GM18858 (cell line): ENCODE data around the gene HOXA13.

ENCODE experiments used
- ATAC-seq: cut with Tn5 transposase; IDR thresholded peaks from one replicate; pipeline ENCODE4 v1.9.1; 2021; ENCODE audit not compliant: unreplicated experiment

The HOXA13 gene

DNA sequence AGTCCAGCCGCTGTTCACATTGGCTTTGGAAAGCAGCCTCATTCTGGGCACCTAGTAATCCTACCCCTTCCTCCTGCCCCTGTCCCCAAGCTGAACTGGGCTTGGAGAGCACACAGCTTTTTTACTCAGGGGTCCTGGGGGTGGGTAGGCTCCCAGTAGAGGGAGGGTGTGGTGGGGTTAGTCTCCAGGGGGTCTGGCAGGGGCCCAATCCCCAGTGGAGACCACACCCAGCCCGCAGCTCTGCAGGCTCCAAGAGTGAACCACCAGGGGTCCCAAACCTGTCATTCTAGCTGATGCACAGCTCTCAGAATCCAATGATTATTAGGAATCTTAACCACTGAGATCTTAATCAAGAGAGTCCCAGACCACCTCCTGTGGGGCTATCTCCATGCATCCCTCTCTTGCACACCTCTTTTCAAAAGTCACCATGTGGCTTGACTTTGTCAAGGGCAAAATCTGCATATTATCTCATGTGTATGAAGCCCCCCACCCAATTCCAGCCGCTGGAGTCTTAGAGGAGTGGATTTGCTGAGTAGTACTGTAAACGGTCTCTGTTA lies 17.5 kb downstream of the HOXA13 start:
- no peak for ATAC-seq

DNA sequence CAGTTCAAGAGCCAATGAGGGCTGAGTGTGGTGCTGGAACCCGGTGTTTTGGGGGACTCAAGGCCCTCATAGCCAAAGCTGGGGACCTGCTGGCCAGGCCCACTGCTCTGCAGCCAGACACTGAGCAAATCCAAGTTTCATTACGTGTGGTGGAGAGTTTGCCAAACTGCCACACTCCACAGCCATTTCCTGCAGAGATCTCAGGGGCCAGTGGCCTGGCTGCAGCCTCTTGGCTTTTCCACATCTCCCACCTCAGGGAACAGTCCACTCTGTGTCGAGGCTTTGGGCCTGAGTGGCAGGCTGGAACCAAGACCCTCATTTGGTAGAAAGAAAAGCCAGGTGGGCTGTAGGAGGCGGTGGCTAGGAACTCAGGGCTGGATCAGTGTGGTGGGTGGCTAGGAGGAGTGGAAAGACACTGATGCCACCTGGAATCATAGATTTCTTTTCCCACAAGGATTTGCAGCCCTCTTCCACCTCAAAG lies 18.1 kb downstream of the HOXA13 start:
- ATAC-seq: no peak

- ATAC-seq: no peak
These were observed 19.2 kb downstream of the HOXA13 start for GRCh38 chr7:27180431-27181420.

DNA sequence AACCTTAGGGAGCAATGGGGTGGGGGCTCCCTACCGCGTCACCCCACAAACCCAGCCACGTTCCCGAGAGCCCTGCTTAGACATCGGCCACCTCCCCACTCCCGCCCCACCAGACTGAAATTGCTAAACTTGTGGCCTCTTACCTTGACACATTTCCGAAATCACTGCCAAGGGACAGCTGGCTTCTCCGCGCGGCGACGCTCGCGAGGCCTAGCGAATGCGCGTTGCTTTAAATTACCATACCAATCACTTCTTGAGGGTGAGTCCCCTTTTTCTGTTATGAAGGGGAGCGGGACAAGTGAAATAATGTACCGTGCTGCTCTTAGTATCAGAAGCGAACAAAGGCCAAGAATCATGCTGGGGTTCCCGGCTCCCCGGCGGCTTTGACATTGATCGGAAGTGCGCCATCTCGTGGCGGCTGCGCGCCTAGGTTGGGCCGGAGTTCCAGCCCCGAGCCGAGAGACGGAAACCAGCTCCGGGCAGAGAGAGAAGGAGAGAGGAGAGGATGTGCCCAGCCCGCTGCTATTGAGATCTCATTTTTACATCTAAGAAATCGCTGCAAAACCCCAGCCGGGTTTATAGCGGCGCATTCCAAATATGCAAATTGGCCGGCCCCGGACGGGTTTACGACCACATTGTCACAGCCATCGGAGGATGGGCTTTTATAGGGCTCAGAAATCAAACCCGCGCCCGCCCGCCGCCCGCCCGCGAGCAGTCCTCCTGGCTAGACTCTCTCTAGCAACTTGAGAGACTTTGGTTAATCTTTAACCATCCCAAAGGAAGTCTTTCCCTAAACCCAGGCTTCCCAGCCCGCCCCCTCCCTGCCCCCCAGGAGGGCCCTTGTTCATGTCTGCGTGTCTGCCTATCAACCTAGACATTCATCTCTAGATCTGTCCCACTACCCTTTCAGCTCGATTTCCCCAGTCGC lies 20.1 kb downstream of the HOXA13 start:
- ATAC-seq: no peak

DNA sequence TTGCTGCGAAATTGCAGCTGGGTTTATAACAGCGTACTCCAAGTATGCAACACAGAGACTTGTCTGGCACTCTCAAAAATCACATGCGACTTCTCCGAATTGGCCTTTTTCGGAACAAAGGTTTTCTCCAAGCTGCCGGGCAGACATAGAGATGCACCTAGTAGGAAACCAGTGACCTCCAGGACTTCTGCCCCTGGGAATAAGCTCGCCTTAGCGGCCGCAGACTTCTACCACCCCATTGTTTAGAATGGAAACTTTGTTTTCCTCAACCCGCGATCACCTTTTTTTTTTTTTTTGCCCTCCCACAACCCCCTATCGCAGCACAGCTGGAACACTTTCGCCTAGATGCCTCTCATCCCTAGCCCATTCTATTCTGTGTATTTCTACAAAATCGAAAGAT lies 20.9 kb downstream of the HOXA13 start:
- ATAC-seq: no peak

- ATAC-seq: no peak
These were observed 21.5 kb downstream of the HOXA13 start for GRCh38 chr7:27178366-27178765.

DNA sequence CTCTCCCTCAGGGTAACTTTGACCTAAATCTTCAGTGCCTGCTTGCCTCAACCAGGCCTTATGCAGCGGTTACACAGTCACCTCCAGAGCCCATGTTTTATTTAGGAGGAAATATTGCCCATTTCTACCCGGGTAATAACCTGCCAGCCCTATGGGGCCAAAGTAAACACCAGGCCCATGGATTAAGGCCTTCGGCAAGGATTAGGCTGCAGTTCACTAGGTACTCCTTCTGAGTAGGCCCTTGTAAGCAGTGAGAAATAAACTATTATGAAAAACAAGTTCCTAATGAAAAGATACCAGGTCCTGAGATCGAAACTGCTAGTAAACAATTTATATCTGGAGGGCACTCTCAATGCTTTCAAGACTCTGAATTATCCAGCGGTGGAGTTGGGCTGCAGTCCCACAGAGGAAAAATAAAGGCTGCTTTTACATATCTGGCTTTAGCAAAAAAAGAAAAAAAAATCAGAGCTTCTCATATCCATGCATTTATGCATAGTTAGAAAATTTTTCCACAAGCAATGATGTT lies 22.0 kb downstream of the HOXA13 start:
- no peak for ATAC-seq

DNA sequence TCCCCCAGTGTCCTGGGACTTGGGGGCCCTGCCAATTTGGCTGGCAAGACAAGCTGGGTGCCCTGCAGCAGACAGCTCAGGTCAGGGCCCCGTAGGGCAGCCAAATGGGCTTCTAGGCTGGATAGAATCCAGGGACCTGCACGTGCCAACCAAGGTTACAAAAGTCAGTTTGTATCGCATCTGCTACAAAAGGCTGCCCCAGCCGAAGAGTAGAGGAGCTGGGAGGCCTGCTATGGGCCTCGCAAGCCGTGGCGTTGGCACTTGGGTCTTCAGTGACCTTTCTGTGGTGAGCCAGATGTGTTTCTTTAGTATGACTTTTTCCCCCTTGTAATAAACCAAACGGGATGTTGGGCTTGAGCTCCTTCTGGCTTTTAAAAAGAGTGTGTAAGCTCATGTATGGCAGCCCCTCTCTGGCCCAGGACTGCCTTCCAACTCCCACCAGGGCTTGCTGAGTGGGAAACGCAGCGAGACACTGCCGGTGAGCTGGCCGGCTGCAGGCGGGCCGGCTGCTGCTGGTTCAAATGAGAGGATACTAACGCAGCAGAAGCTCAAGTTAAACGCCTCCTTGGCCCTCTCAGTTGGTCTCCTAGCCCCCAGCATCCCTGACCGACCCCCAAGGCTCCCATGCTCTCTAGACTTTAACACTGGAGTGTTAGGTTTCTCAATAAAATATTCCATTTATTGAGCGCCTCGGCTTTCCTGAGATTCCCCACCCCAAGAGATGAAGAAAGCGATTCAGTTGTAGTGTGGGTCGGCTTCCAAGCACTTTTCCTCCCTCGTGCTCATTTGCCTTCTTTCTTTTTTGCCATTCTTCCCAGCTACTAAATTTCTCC lies 22.7 kb downstream of the HOXA13 start:
- ATAC-seq: no peak

DNA sequence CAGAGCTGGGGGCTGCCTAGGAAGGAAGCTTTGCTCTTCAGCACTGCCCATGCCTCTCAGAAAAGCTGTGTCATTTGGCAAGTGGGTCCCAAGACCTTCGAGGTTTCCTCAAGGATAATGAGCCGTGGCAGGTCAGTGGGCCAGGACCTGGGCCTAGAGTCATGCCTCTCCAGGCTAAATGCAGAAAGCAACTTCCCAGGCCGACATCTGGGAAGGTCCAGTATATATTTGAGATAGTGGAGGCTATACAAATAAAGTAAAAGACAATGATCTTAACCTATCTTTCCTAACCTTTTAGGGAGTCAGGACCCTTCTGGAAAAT lies 23.4 kb downstream of the HOXA13 start:
- ATAC-seq: no peak

GRCh38 chr7:27175626-27176523 lies 24.0 kb downstream of the HOXA13 start:
- no peak for ATAC-seq

DNA sequence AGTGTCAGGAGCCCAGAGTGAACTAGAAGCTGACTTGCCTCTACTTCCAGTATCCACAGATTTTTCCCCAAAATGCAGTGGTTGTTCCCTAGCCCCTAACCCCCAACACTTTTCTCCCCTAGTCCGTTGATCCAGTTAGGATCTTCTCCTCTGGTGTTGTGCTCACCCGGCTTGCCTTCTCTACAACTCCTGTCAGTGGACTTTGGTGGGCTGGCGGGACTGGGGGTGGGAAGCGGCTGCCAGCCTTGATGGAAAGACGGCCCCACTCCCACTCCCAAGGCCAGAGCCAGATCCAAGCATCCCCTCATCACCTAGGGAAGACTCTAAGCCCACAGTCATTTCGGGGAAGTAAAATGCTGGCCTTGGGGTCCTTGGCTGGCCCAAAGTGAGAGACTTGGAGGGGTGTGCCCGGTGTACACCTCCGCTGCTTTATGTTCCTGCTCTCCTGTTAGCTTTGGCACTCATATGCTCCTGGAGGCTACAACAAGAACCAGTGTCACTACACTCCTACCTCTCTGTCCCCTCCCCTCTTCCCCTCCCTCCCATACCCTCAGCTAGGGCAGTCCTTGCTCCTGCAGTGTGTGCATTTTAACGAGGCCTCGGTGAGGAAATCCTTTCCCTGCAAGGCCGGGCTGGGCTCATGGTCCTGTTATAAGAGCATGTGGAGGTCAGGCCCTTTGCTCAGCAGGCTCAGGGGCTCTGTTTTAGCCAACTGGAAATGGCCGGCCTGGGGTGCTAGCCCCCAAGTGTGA lies 24.8 kb downstream of the HOXA13 start:
- ATAC-seq: no peak

- ATAC-seq: no peak
These were observed 25.7 kb downstream of the HOXA13 start, which contains the start of gene HOXA10 for GRCh38 chr7:27173956-27174873. Gene HOXA10, minus strand, starts transcription at chr7:27174320. Its CDS starts 14 bp downstream, at chr7:27174306.

DNA sequence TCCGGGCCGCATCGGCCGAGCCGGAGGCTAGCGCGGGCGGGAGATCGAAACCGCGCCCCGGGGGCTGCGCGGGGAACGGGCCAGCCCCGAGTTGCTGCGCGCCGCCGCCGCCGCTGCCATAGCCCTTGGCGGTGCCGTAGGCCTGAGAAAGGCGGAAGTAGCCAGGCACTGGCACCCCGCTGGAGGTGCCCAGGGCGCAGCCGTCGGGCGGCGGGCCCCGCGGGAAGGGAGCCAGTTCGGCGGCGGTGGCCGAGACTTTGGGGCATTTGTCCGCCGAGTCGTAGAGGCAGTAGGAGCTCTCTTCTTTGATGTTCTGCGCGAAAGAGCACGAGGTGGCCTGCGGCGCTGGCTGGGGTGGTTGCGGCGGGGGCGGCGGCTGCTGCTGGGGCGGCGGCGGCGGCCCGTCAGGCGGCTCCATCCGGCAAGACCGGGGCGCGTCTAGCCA lies 26.4 kb downstream of the HOXA13 start:
- ATAC-seq: no peak

GRCh38 chr7:27172823-27173510 lies 26.9 kb downstream of the HOXA13 start:
- ATAC-seq: no peak

GRCh38 chr7:27172315-27172774 lies 27.5 kb downstream of the HOXA13 start:
- no peak for ATAC-seq

DNA sequence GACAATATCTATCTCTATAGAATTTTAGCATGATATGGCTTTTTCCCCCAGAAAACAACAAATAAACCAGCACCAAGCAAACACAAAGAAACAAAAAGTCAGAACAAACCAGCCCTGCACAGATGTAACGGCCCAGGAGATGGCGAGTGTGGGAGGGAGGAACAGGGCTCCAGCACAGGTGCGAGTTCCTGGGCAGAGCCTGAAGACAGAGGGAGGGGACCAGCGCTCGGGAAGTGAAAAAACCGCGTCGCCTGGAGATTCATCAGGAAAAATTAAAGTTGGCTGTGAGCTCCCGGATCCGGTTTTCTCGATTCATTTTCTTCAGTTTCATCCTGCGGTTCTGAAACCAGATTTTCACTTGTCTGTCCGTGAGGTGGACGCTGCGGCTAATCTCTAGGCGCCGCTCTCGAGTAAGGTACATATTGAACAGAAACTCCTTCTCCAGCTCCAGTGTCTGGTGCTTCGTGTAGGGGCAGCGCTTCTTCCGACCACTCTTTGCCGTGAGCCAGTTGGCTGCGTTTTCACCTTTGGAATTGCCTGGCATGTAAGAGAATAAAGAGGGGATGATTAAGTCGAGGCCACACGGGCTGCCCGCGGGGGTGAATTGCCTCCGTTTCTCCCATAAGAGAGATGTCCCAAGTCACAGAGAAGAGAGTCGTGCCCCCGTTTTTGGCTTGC lies 28.1 kb downstream of the HOXA13 start:
- no peak for ATAC-seq
